Liver (tissue), 3 donors: ENCODE results near the gene SIL1.

Source experiments
- CTCF ChIP-seq: fragments of 150-350 bp; IDR thresholded peaks from 2 replicates; pipeline ENCODE4 v1.5.1; 2017; ENCODE audit warnings: improper control_type of control experiment, low read depth, low read length; ENCODE audit not compliant: missing input control
- JUND ChIP-seq, 2 donors: IDR thresholded peaks; 2 replicates each; pipeline ENCODE4 v1.6.1; 2016; ENCODE audit warnings: antibody characterized with exemption in 2 of 2
- TAF1 ChIP-seq: conservative IDR thresholded peaks from 2 replicates; pipeline ENCODE4 v1.6.1; 2016; ENCODE audit warnings: antibody characterized with exemption, mild to moderate bottlenecking
- TF ChIP-seq, protein P1 (sequence below): IDR thresholded peaks from 2 replicates; pipeline ENCODE4 v1.6.1; 2016; ENCODE audit warnings: antibody characterized with exemption, mild to moderate bottlenecking
- donor health status: healthy.
- donor health status: healthy.

- TF ChIP-seq CTCF = no peak
- TF ChIP-seq JUND (IDR thresholded peaks at IDR 0.05) = peak; percentile 81 to 93
- TF ChIP-seq, protein P1, sequence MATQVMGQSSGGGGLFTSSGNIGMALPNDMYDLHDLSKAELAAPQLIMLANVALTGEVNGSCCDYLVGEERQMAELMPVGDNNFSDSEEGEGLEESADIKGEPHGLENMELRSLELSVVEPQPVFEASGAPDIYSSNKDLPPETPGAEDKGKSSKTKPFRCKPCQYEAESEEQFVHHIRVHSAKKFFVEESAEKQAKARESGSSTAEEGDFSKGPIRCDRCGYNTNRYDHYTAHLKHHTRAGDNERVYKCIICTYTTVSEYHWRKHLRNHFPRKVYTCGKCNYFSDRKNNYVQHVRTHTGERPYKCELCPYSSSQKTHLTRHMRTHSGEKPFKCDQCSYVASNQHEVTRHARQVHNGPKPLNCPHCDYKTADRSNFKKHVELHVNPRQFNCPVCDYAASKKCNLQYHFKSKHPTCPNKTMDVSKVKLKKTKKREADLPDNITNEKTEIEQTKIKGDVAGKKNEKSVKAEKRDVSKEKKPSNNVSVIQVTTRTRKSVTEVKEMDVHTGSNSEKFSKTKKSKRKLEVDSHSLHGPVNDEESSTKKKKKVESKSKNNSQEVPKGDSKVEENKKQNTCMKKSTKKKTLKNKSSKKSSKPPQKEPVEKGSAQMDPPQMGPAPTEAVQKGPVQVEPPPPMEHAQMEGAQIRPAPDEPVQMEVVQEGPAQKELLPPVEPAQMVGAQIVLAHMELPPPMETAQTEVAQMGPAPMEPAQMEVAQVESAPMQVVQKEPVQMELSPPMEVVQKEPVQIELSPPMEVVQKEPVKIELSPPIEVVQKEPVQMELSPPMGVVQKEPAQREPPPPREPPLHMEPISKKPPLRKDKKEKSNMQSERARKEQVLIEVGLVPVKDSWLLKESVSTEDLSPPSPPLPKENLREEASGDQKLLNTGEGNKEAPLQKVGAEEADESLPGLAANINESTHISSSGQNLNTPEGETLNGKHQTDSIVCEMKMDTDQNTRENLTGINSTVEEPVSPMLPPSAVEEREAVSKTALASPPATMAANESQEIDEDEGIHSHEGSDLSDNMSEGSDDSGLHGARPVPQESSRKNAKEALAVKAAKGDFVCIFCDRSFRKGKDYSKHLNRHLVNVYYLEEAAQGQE = peak; percentile 67
- no peak for TF ChIP-seq TAF1
These were observed 56.5 kb downstream of the SIL1 start for GRCh38 chr5:139141446-139142204.
